Fibroblast of lung (primary cell): ENCODE results near the gene EPB42.

Experiments used
- CTCF ChIP-seq, 2 donors: IDR thresholded peaks in 1 of 2; conservative IDR thresholded peaks in 1 of 2; 1 replicate in 1 of 2; 2 replicates in 1 of 2; pipeline ENCODE4 v1.5.1; 2011 to 2012; ENCODE audit warnings: low read length in 2 of 2, control low read depth in 1 of 2, inconsistent platforms in 1 of 2, low read depth in 1 of 2, mild to moderate bottlenecking in 1 of 2
- EZH2 ChIP-seq: IDR thresholded peaks from 2 replicates; pipeline ENCODE4 v1.5.1; 2012; ENCODE audit warnings: low read length, control low read depth, mild to moderate bottlenecking; ENCODE audit errors: missing control alignments

GRCh38 chr15:43153269-43153668 is 67.5 kb downstream of the EPB42 start:
- TF ChIP-seq CTCF (conservative IDR thresholded peaks at IDR 0.05 in 1 of 2, IDR thresholded peaks at IDR 0.05 in 1 of 2; ENCODE audit: low read depth in 1 of 2, low read length in 2 of 2) (no peak), EZH2 (no peak)
